NCI-H446 (cell line): ENCODE measurements around the gene TMEM41A.

Experiments used
- DNase-seq, 2 experiments: peaks; one replicate each; lab custom pipeline; 2025; lab: John Stamatoyannopoulos, UW

Gene TMEM41A

GRCh38 chr3:185498503-185499396, at the start of gene TMEM41A:
TSS of gene TMEM41A (minus strand) at chr3:185499035. CDS start at chr3:185498961, 74 bp downstream.
- peak; percentile 62 to 95 for DNase-seq

GRCh38 chr3:185540695-185541094, 41.9 kb upstream of the TMEM41A start:
- DNase-seq: no peak

GRCh38 chr3:185539934-185540333, 41.1 kb upstream of the TMEM41A start:
- no peak for DNase-seq

- no peak for DNase-seq
Observed at GRCh38 chr3:185537369-185537970, 38.6 kb upstream of the TMEM41A start.

- no peak for DNase-seq
Observed at GRCh38 chr3:185534511-185534910, 35.7 kb upstream of the TMEM41A start.

- no peak for DNase-seq
Observed at GRCh38 chr3:185532901-185533300, 34.1 kb upstream of the TMEM41A start.

- DNase-seq: no peak
Observed at GRCh38 chr3:185530856-185531255, 32.0 kb upstream of the TMEM41A start.

GRCh38 chr3:185528532-185528931, 29.7 kb upstream of the TMEM41A start:
- no peak for DNase-seq

- no peak for DNase-seq
Observed at GRCh38 chr3:185527364-185527763, 28.5 kb upstream of the TMEM41A start.

- no peak for DNase-seq
Observed at GRCh38 chr3:185526349-185526951, 27.6 kb upstream of the TMEM41A start.

- DNase-seq: no peak
Observed at GRCh38 chr3:185521349-185522138, 22.7 kb upstream of the TMEM41A start.

GRCh38 chr3:185519021-185519420, 20.2 kb upstream of the TMEM41A start:
- DNase-seq: no peak

GRCh38 chr3:185517387-185518130, 18.7 kb upstream of the TMEM41A start:
- no peak for DNase-seq

GRCh38 chr3:185511711-185512110, 12.9 kb upstream of the TMEM41A start:
- DNase-seq: no peak

GRCh38 chr3:185508335-185508991, 9.6 kb upstream of the TMEM41A start:
- no peak for DNase-seq

GRCh38 chr3:185507883-185508282, 9.0 kb upstream of the TMEM41A start:
- no peak for DNase-seq

GRCh38 chr3:185504636-185505035, 5.8 kb upstream of the TMEM41A start:
- no peak for DNase-seq

- DNase-seq: no peak
Observed at GRCh38 chr3:185503521-185503920, 4.7 kb upstream of the TMEM41A start.

- no peak for DNase-seq
Observed at GRCh38 chr3:185502987-185503386, 4.2 kb upstream of the TMEM41A start.

- no peak for DNase-seq
Observed at GRCh38 chr3:185490241-185490640, 8.6 kb downstream of the TMEM41A start.

- DNase-seq: no peak
Observed at GRCh38 chr3:185489462-185489861, 9.4 kb downstream of the TMEM41A start.
